GM19351 (cell line): ENCODE results near the gene PCDHB3.
"Not testable (repeated sequence)": the region's sequence is repeated elsewhere in the genome, so short reads cannot be mapped to it uniquely, and the experiment has no call there.

Experiments
- ATAC-seq: cut with Tn5 transposase; IDR thresholded peaks from one replicate; pipeline ENCODE4 v1.9.1; 2021; ENCODE audit warnings: mild to moderate bottlenecking, moderate library complexity; ENCODE audit not compliant: unreplicated experiment

Gene PCDHB3

DNA sequence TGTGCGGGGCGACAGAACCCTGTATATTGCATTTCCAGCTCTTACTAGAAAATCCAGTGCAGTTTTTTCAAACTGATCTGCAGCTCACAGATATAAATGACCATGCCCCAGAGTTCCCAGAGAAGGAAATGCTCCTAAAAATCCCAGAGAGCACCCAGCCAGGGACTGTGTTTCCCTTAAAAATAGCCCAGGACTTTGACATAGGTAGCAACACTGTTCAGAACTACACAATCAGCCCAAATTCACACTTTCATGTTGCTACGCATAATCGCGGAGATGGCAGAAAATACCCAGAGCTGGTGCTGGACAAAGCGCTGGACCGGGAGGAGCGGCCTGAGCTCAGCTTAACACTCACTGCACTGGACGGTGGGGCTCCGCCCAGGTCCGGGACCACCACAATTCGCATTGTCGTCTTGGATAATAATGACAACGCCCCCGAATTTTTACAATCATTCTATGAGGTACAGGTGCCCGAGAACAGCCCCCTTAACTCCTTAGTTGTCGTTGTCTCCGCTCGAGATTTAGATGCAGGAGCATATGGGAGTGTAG is 35.5 kb downstream of the PCDHB3 start:
- no peak for ATAC-seq

DNA sequence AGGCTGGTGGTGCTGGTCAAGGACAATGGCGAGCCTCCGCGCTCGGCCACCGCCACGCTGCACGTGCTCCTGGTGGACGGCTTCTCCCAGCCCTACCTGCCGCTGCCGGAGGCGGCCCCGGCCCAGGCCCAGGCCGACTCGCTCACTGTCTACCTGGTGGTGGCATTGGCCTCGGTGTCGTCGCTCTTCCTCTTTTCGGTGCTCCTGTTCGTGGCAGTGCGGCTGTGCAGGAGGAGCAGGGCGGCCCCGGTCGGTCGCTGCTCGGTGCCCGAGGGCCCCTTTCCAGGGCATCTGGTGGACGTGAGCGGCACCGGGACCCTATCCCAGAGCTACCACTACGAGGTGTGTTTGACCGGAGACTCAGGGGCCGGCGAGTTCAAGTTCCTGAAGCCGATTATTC is 37.1 kb downstream of the PCDHB3 start:
- ATAC-seq, result not testable (repeated sequence)

DNA sequence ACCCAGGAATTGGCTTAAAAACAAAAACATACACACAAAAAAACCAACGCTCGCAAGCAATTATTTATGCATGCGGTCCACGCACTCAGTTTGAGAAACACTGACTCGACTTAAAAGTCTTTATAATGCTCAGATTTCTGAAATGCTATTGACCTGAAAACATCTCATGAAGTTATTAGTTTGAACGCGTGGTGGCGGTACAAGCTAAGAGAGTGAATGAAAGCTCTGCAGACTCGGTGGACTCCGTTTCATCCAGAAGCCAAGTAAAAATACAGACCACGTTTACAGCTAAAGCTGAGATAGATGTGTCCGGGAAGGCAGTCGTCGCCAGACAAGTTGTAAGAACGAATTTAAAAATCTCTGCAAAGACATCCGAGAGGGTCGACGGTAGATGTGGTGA is 49.5 kb downstream of the PCDHB3 start, which contains the start of gene PCDHB6:
PCDHB6 (plus strand) TSS at position 246 of the 400 bp plus-strand sequence. CDS start 201 bp downstream, outside the sequence.
- ATAC-seq, result no peak

DNA sequence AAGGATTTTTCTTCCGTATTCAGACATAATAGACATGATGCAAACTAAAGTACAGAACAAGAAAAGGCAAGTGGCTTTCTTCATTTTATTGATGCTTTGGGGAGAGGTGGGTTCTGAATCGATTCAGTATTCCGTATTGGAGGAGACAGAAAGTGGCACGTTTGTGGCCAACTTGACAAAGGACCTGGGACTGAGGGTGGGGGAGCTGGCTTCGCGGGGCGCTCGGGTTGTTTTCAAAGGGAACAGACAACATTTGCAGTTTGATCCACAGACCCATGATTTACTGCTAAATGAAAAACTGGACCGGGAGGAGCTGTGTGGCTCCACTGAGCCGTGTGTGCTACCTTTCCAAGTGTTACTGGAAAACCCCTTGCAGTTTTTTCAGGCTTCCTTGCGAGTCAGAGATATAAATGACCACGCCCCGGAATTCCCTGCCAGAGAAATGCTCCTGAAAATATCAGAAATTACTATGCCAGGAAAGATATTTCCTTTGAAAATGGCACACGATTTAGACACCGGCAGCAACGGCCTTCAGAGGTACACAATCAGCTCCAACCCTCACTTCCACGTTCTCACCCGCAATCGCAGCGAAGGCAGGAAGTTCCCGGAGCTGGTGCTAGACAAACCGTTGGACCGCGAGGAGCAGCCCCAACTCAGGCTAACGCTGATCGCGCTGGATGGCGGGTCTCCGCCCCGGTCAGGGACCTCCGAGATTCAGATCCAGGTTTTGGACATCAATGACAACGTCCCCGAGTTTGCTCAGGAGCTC is 50.1 kb downstream of the PCDHB3 start:
- ATAC-seq, result no peak

DNA sequence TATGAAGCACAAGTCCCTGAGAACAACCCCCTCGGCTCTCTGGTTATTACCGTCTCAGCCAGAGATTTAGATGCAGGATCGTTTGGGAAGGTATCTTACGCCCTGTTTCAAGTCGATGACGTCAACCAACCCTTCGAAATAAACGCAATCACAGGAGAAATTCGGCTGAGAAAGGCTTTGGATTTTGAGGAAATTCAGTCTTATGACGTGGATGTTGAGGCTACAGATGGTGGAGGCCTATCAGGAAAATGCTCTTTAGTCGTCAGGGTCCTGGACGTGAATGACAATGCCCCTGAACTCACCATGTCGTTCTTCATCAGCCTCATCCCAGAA is 50.7 kb downstream of the PCDHB3 start:
- ATAC-seq, result no peak

DNA sequence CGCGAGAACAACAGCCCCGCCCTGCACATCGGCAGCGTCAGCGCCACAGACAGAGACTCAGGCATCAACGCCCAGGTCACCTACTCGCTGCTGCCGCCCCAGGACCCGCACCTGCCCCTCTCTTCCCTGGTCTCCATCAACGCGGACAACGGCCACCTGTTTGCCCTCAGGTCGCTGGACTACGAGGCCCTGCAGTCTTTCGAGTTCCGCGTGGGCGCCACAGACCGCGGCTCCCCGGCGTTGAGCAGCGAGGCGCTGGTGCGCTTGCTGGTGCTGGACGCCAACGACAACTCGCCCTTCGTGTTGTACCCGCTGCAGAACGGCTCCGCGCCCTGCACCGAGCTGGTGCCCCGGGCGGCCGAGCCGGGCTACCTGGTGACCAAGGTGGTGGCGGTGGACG is 51.4 kb downstream of the PCDHB3 start:
- not testable (repeated sequence) for ATAC-seq

DNA sequence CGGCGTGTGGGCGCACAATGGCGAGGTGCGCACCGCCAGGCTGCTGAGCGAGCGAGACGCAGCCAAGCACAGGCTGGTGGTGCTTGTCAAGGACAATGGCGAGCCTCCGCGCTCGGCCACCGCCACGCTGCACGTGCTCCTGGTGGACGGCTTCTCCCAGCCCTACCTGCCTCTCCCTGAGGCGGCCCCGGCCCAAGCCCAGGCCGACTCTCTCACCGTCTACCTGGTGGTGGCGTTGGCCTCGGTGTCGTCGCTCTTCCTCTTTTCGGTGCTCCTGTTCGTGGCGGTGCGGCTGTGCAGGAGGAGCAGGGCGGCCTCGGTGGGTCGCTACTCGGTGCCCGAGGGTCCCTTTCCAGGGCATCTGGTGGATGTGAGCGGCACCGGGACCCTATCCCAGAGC is 51.8 kb downstream of the PCDHB3 start:
- not testable (repeated sequence) for ATAC-seq
